Liver (tissue), 9 donors: ENCODE results near the gene PARD3B. TPM values are rescaled to one million over a fixed set of nuclear protein-coding genes. Genes with fewer than 3 reads are reported as not detected.

Experiments
- DNase-seq: peaks from one replicate; pipeline ENCODE4 v3.0.0-alpha.2; 2017; ENCODE audit warnings: low spot score
- H3K27ac ChIP-seq, 2 donors: one replicate each; pipeline ENCODE4 v1.7.0; 2013; ENCODE audit warnings: inconsistent platforms in 2 of 2, low read length in 2 of 2, control low read depth in 1 of 2, low read depth in 1 of 2, mild to moderate bottlenecking in 1 of 2
- H3K27me3 ChIP-seq, 4 donors: one replicate each; pipeline versions ENCODE4 v1.6.1 to v1.7.0; 2013; ENCODE audit warnings: low read length in 3 of 4, inconsistent platforms in 1 of 4, mild to moderate bottlenecking in 1 of 4, moderate library complexity in 1 of 4; ENCODE audit not compliant: control insufficient read depth in 4 of 4, insufficient read depth in 4 of 4
- H3K36me3 ChIP-seq, 4 donors: one replicate each; pipeline versions ENCODE4 v1.6.1 to v1.7.0; 2013; ENCODE audit warnings: low read length in 3 of 4, mild to moderate bottlenecking in 3 of 4, low read depth in 1 of 4, moderate library complexity in 1 of 4; ENCODE audit not compliant: control insufficient read depth in 4 of 4, insufficient read depth in 3 of 4
- H3K4me1 ChIP-seq, 4 donors: one replicate each; pipeline versions ENCODE4 v1.6.1 to v1.7.0; 2013; ENCODE audit warnings: low read length in 3 of 4, mild to moderate bottlenecking in 3 of 4, moderate library complexity in 1 of 4; ENCODE audit not compliant: control insufficient read depth in 4 of 4, insufficient read depth in 4 of 4
- H3K4me3 ChIP-seq, 3 donors: one replicate each; pipeline versions ENCODE4 v1.6.1 to v1.7.0; 2013; ENCODE audit warnings: low read length in 3 of 3, control low read depth in 1 of 3, low read depth in 1 of 3, mild to moderate bottlenecking in 1 of 3
- H3K9ac ChIP-seq, 2 donors: one replicate each; pipeline ENCODE4 v1.7.0; 2013; ENCODE audit warnings: low read length in 2 of 2, mild to moderate bottlenecking in 2 of 2, moderate library complexity in 2 of 2, control low read depth in 1 of 2, low read depth in 1 of 2
- H3K9me3 ChIP-seq, 4 donors: one replicate each; pipeline versions ENCODE4 v1.6.1 to v1.7.0; 2013; ENCODE audit warnings: low read length in 3 of 4; ENCODE audit not compliant: control insufficient read depth in 4 of 4
- ATF3 ChIP-seq: IDR thresholded peaks from 2 replicates; pipeline ENCODE4 v1.6.1; 2016; ENCODE audit warnings: antibody characterized with exemption
- CTCF ChIP-seq: fragments of 150-350 bp; IDR thresholded peaks from 2 replicates; pipeline ENCODE4 v1.5.1; 2017; ENCODE audit warnings: improper control_type of control experiment, low read depth, low read length; ENCODE audit not compliant: missing input control
- FOXA1 ChIP-seq: IDR thresholded peaks from 2 replicates; pipeline ENCODE4 v1.6.1; 2016; ENCODE audit warnings: antibody characterized with exemption
- FOXA2 ChIP-seq: IDR thresholded peaks from 2 replicates; pipeline ENCODE4 v1.6.1; 2016; ENCODE audit warnings: antibody characterized with exemption
- HNF4A ChIP-seq, 2 donors: conservative IDR thresholded peaks; 2 replicates each; pipeline ENCODE4 v1.6.1; 2016; ENCODE audit warnings: antibody characterized with exemption in 2 of 2, mild to moderate bottlenecking in 2 of 2
- JUND ChIP-seq, 2 donors: IDR thresholded peaks; 2 replicates each; pipeline ENCODE4 v1.6.1; 2016; ENCODE audit warnings: antibody characterized with exemption in 2 of 2
- MAX ChIP-seq: IDR thresholded peaks from 2 replicates; pipeline ENCODE4 v1.6.1; 2016; ENCODE audit warnings: antibody characterized with exemption
- NR2F2 ChIP-seq: IDR thresholded peaks from 2 replicates; pipeline ENCODE4 v1.6.1; 2016; ENCODE audit warnings: antibody characterized with exemption
- RAD21 ChIP-seq, 2 donors: IDR thresholded peaks; 2 replicates each; pipeline ENCODE4 v1.6.1; 2016; ENCODE audit warnings: antibody characterized with exemption in 2 of 2, mild to moderate bottlenecking in 2 of 2
- REST ChIP-seq: IDR thresholded peaks from 2 replicates; pipeline ENCODE4 v1.6.1; 2016; ENCODE audit warnings: antibody characterized with exemption, mild to moderate bottlenecking
- RXRA ChIP-seq, 2 donors: IDR thresholded peaks; 2 replicates each; pipeline ENCODE4 v1.6.1; 2017 to 2018; ENCODE audit warnings: antibody characterized with exemption in 2 of 2, mild to moderate bottlenecking in 1 of 2
- YY1 ChIP-seq: IDR thresholded peaks from 2 replicates; pipeline ENCODE4 v1.6.1; 2016; ENCODE audit warnings: antibody characterized with exemption, mild to moderate bottlenecking
- WGBS: extraction: QIAGEN DNeasy Blood & Tissue Kit; methylation state at CpG from one replicate; pipeline ENCODE4 v1.1.7; 2013; 5-methylcytosine and 5-hydroxymethylcytosine counted together
- polyA plus RNA-seq, 2 donors: library from polyadenylated mRNA; stranded (reverse) in 1 of 2; unstranded in 1 of 2; fragments of 200-250 nt in 1 of 2; fragments of >200 nt in 1 of 2; fragmentation: Nextera tagmentation in 1 of 2; extraction: Ambion mirVana in 1 of 2; gene quantifications; one replicate each; pipeline versions ENCODE4 v1.2.1 to v1.2.3, GENCODE V29; 2013 to 2015
- total RNA-seq, 2 donors: library from RNA; depleted of rRNA; stranded (reverse); fragments of >200 nt; gene quantifications; one replicate each; pipeline ENCODE4 v1.2.3, GENCODE V29; 2014
- donor health status: healthy.
- donor health status: healthy.
- donor health status: healthy.
- donor health status: healthy.
- donor health status: healthy.

PARD3B gene
- total and polyA plus RNA-seq, 4 donors: 1.1 to 10.3 (median 3.7) TPM

- TF ChIP-seq CTCF (no peak), NR2F2 (no peak), YY1 (no peak), ATF3 (no peak), FOXA2 (no peak)
Observed at GRCh38 chr2:204808494-204808893, 263.2 kb downstream of the PARD3B start (continued).

- Histone ChIP-seq H3K9me3 (no peaks in the 10 kb centered on the region), H3K4me3 (no peak overlapping the region), H3K9ac (no peak overlapping the region), H3K27me3 (no peaks in the 10 kb centered on the region), H3K36me3 (no peaks in the 10 kb centered on the region), H3K27ac (no peak overlapping the region), H3K4me1 (no peaks in the 10 kb centered on the region)
- WGBS: 95% methylated on average over 5 of the region's 5 CpGs
- TF ChIP-seq RAD21 (IDR thresholded peaks at IDR 0.05): no peak
- TF ChIP-seq CTCF: no peak
- TF ChIP-seq REST: no peak
- TF ChIP-seq RXRA (IDR thresholded peaks at IDR 0.05): no peak
- TF ChIP-seq JUND (IDR thresholded peaks at IDR 0.05): no peak
- DNase-seq: no peak
Observed at GRCh38 chr2:204824751-204825453, 279.6 kb downstream of the PARD3B start.

- Histone ChIP-seq H3K36me3 (no peaks in the 10 kb centered on the region), H3K27ac (no peak overlapping the region), H3K9me3 (no peaks in the 10 kb centered on the region), H3K4me1 (no peaks in the 10 kb centered on the region), H3K4me3 (no peak overlapping the region), H3K27me3 (no peaks in the 10 kb centered on the region), H3K9ac (no peak overlapping the region)
- TF ChIP-seq RXRA (IDR thresholded peaks at IDR 0.05) (no peak), ATF3 (no peak), HNF4A (conservative IDR thresholded peaks at IDR 0.05) (no peak), MAX (no peak), RAD21 (IDR thresholded peaks at IDR 0.05) (no peak), FOXA1 (no peak)
- WGBS: 94% methylated on average over 5 of the region's 5 CpGs
- DNase-seq: no peak
Observed at GRCh38 chr2:204825681-204826080, 280.4 kb downstream of the PARD3B start.
